ENCODE data around the gene HSPD1.

The HSPD1 gene
- long read RNA-seq, donor 1, transcript HSPD1-210 (3 exons, 714 nt), result minor isoform, 30 of 1,962 reads
- long read RNA-seq, donor 1, transcript HSPD1-202 (12 exons, 2,455 nt), result major isoform, 74 of 1,962 reads
- long read RNA-seq, donor 1, partial matches to known transcripts, result 1,750 of 1,962 reads
- long read RNA-seq, donor 1, other reads (novel, unspliced or antisense), result 103 of 1,962 reads
- long read RNA-seq, donor 2, transcript HSPD1-202 (12 exons, 2,455 nt), result major isoform, 33 of 1,323 reads
- long read RNA-seq, donor 2, transcript HSPD1-210 (3 exons, 714 nt), result minor isoform, 19 of 1,323 reads
- long read RNA-seq, donor 2, partial matches to known transcripts, result 1,198 of 1,323 reads
- long read RNA-seq, donor 2, other reads (novel, unspliced or antisense), result 69 of 1,323 reads
- long read RNA-seq, donor 3, transcript HSPD1-210 (3 exons, 714 nt), result minor isoform, 8 of 658 reads
- long read RNA-seq, donor 3, transcript HSPD1-202 (12 exons, 2,455 nt), result major isoform, 36 of 658 reads
- long read RNA-seq, donor 3, partial matches to known transcripts, result 604 of 658 reads
- long read RNA-seq, donor 3, other reads (novel, unspliced or antisense), result 7 of 658 reads
- long read RNA-seq, donor 4, transcript HSPD1-211 (4 exons, 853 nt), result minor isoform, 6 of 615 reads
- long read RNA-seq, donor 4, transcript HSPD1-213 (4 exons, 648 nt), result minor isoform, 7 of 615 reads
- long read RNA-seq, donor 4, transcript HSPD1-210 (3 exons, 714 nt), result minor isoform, 35 of 615 reads
- long read RNA-seq, donor 4, transcript HSPD1-202 (12 exons, 2,455 nt), result major isoform, 47 of 615 reads
- long read RNA-seq, donor 4, partial matches to known transcripts, result 512 of 615 reads
- long read RNA-seq, donor 4, other reads (novel, unspliced or antisense), result 5 of 615 reads
- long read RNA-seq, donor 5, transcript HSPD1-202 (12 exons, 2,455 nt), result major isoform, 103 of 482 reads
- long read RNA-seq, donor 5, transcript HSPD1-210 (3 exons, 714 nt), result minor isoform, 6 of 482 reads
- long read RNA-seq, donor 5, partial matches to known transcripts, result 360 of 482 reads
- long read RNA-seq, donor 5, other reads (novel, unspliced or antisense), result 10 of 482 reads
- long read RNA-seq, donor 6, transcript HSPD1-202 (12 exons, 2,455 nt), result major isoform, 53 of 1,296 reads
- long read RNA-seq, donor 6, transcript HSPD1-210 (3 exons, 714 nt), result minor isoform, 25 of 1,296 reads
- long read RNA-seq, donor 6, transcript HSPD1-211 (4 exons, 853 nt), result minor isoform, 5 of 1,296 reads
- long read RNA-seq, donor 6, partial matches to known transcripts, result 795 of 1,296 reads
- long read RNA-seq, donor 6, other reads (novel, unspliced or antisense), result 416 of 1,296 reads
- long read RNA-seq, donor 7, transcript HSPD1-210 (3 exons, 714 nt), result minor isoform, 27 of 2,208 reads
- long read RNA-seq, donor 7, transcript HSPD1-211 (4 exons, 853 nt), result minor isoform, 7 of 2,208 reads
- long read RNA-seq, donor 7, transcript HSPD1-202 (12 exons, 2,455 nt), result major isoform, 71 of 2,208 reads
- long read RNA-seq, donor 7, transcript HSPD1-213 (4 exons, 648 nt), result minor isoform, 5 of 2,208 reads
- long read RNA-seq, donor 7, partial matches to known transcripts, result 2,029 of 2,208 reads
- long read RNA-seq, donor 7, other reads (novel, unspliced or antisense), result 66 of 2,208 reads
- long read RNA-seq, donor 8, transcript HSPD1-202 (12 exons, 2,455 nt), result major isoform, 60 of 567 reads
- long read RNA-seq, donor 8, transcript HSPD1-210 (3 exons, 714 nt), result minor isoform, 21 of 567 reads
- long read RNA-seq, donor 8, partial matches to known transcripts, result 433 of 567 reads
- long read RNA-seq, donor 8, other reads (novel, unspliced or antisense), result 47 of 567 reads

DNA sequence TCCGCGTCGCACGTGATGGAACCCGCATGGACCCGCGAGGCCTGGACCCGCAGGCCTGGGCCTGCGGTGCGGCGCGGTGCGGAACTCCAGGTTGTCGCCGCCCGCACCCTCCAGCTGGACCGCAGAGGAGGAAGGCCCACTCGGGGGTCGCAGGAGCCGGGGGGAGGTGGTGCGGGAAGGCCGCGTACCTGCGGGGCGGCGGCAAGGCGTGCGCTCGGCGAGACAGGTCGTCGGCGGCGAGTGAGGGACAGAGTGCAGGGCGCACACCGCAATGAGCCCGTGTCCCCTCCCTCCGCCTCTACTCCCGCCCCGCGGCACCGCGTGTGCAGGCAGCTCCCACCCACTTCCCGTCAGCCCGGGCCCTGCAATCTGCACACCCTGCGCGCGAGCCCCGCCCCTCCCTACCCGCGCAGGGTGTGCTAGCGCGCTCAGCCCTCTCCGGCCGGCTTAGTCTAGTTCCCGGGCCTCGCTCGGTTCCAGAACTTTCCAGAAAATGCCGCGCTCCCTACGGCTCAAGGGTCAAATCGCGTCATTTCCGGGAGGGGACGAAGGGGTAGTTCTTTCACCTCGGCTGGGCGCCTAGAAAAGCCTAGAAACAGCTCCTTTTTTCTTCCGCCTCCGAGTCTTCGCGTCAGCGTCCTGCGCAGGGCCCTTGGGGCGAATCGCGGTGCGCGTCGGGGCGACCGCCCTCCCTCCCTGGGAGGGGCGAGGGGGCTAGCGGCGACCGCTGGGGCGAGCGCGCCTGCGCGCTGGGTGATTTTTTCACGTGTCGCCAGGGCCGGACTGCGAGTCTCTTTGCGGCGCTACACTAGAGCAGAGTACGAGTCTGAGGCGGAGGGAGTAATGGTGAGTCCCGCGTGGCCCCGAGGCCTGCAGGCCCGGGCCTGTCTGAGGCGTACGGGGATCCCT is at the start of gene HSPD1, which contains the start of gene HSPE1:
Gene HSPD1, minus strand, starts transcription at position 247 of the 909 bp plus-strand sequence. CDS start 992 bp downstream, outside the sequence.
Gene HSPE1, plus strand, starts transcription at position 786 of the 909 bp plus-strand sequence. Its CDS starts 58 bp downstream, at position 844.
- peak; percentile 96 for DNase-seq

GRCh38 chr2:197548582-197548981 is 48.9 kb upstream of the HSPD1 start:
- no peak for DNase-seq

GRCh38 chr2:197547163-197547900 is 47.7 kb upstream of the HSPD1 start:
- DNase-seq, result no peak

GRCh38 chr2:197543206-197543605 is 43.6 kb upstream of the HSPD1 start:
- no peak for DNase-seq

DNA sequence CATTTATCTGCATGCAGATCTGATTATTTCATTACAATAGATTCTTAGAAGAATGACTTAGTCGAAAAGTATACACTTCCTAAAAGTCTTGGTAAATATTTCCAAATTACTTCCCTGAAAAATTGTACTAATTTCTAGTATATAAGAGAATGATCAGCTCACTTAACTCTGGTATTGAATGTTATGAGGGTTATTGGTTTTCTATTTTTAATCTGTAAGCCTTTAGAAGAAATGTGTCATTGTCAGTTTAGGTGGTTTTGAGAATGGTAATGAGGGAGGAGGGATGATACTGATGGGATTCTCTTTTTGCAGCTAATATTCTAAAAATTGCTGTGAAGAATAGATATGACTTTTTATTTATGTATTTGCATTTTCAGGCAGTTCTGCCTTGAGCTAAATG is 40.1 kb upstream of the HSPD1 start:
- no peak for DNase-seq

- DNase-seq, result no peak
Measured at GRCh38 chr2:197538412-197538811, 38.8 kb upstream of the HSPD1 start.

- DNase-seq, result no peak
Measured at GRCh38 chr2:197517150-197517549, 17.5 kb upstream of the HSPD1 start.

DNA sequence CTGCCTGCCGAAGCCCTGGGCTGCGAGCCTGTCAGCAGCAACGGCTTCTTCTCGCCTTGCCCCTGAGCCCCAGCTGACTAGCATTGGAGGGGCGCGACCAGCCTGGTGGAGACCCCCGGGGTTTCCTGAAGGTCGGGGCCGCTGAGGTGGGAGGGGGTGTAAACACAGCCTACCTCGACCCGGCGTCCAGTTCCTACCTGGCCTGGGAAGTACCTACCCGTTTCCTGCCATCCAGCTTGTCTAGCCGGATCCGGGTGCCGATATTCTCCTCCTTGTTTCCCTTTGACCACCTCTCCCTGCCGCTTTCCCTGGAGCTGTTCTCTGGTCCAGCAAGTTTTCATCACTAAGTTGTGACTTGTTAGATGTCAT is 16.7 kb upstream of the HSPD1 start:
- no peak for DNase-seq

DNA sequence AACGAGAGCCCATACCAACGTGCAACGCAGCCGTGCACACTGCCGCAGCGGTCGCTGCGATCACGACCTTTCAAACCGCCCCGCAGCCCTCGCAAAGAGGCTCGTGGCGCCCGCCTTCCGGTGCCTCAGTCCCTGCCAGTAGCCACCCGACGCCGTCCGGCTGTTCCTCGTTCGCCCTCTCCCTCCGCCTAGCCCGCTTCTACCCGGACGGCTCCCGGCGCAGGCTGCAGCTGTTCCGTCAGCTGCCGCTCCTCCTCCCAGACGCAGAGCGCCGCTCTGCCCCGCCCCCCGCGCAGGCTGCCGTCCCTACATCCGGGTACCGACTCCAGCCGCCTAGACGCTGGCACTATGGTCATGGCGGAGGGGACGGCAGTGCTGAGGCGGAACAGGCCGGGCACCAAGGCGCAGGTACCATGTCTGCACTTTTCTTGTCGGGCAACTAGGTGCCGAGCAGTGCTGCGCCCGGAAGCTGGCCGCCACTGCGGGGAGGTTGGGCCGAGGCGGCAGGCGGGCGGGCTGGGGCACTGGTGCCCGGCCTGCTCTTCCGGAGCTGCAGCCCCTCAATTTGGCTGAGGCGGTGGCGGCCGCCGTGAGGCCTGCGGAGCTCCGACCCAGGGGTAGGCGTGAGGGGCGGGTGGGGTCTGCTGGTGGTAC is 16.2 kb upstream of the HSPD1 start, which contains the start of gene MOB4:
Gene MOB4, plus strand, starts transcription at position 328 of the 654 bp plus-strand sequence. Its CDS starts 21 bp downstream, at position 349.
- DNase-seq, result peak; percentile 98

DNA sequence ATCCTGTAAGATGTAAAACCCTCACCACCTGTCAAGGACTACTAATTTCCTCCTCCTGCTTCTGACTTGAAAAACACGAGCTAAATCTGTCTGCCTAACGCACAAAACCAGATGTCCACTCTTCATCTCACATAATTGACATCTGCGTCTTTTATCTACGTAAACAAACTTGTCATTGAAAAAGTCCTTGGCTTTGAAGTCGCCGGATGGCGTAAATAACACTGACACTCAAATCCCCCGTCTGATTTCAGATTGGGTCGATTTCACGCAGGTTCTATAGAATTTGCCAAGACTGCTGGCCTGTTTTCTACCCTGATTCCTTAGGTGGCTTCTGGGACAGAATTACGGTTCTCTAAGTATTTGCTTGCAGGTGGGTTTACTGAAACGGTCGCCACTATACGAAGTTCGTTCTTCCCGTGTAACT is 15.7 kb upstream of the HSPD1 start:
- no peak for DNase-seq

DNA sequence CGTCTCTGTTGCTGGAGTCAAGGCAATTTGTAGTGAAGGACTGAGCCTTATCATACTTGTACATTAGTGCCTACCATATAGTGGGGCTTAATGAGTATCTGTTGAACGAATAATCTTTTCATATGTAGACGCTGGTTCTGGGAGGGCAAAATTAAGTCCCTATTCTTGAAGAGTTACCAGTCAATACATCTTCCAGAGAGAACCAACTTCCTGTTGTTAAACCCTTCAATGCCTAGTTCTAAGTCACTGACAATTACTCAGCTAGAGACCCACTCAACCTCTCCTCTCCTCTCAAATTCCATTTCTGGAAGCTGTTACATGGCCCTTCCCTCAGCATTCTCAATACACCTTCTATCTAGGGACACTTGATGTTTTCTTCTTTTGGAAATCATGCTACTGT is 15.1 kb upstream of the HSPD1 start:
- DNase-seq, result peak; percentile 20

DNA sequence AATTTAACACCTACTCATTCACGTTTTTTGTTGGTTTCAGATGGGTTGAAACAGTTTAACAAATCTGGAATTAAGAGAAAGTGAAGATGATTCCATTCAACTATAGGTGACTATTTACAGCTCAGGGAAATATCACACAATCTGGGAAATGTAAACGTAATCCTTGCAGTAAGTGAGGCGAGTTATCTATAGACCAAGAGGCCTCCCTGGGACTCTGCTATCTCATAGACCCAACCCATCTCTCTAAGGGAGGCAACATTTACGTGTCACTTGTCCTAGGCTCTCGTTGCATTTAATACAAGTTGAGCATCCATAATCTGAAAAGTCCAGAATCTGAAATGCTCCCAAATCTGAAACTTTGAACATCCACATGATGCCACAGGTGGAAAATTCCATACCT is 14.3 kb upstream of the HSPD1 start:
- DNase-seq, result no peak

GRCh38 chr2:197506658-197507057 is 7.0 kb upstream of the HSPD1 start:
- DNase-seq, result no peak

DNA sequence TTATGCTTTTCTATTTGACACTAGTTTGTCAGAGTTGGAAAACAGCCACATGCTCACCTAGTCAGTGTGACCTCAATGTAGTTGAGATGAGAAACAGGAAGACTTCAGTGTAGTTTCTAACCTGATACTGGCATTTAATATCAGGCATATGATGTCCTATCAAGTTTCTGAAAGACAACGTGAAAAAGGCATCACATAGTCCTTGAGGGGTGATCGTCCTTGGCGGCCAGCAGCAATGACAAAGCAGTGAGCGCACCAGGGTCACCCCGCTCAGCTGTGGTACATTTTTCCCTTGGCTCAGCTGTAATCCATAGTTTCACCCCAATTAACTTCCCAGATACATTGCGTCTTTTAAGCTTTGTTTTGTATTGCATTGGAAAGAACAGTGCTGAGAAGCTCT is 4.9 kb upstream of the HSPD1 start:
- no peak for DNase-seq

GRCh38 chr2:197504000-197504399 is 4.4 kb upstream of the HSPD1 start:
- DNase-seq, result no peak

DNA sequence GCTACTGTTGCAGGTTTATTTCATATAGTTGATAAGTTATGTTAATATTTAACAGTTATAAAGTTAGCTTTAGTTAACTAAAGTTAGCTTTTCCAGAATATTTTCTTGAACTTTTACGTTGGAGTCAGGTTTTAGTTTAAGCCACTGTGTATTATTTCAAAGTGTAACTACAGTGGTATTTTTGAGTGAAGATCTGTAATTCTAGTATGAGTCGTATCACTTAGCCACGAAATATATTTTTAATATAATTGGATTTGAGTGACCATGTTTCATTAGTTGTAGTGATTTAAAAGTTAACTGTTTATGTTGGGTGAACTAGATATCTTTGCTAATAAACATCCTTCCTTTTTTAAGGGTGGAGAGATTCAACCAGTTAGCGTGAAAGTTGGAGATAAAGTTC is 3.0 kb upstream of the HSPD1 start:
- DNase-seq, result no peak

- DNase-seq, result no peak
Measured at GRCh38 chr2:197502201-197502600, 2.6 kb upstream of the HSPD1 start.

GRCh38 chr2:197500503-197501131 is 977 bp upstream of the HSPD1 start:
- DNase-seq, result no peak
